CD4-positive, CD25-positive, alpha-beta regulatory T cell (primary cell): ENCODE results near the gene ATG10. TPM values are rescaled to one million over a fixed set of nuclear protein-coding genes. Genes with fewer than 3 reads are reported as not detected.
A peak's percentile ranks its signal among the peaks of the same experiment; 100 is the strongest.
"Not testable (repeated sequence)": the region's sequence is repeated elsewhere in the genome, so short reads cannot be mapped to it uniquely, and the experiment has no call there.

Experiments
- ATAC-seq, 2 donors: fragments of 150-1000 bp; cut with Tn5 transposase; one replicate each; pipeline ENCODE4 v1.10.0; 2021; ENCODE audit warnings: low read depth in 2 of 2, moderate number of reproducible peaks in 2 of 2, moderate library complexity in 1 of 2
- DNase-seq, 3 donors: peaks; one replicate each; pipeline versions ENCODE4 v3.0.0 to v3.0.0-alpha.2; 2012 to 2022; ENCODE audit warnings: mixed read lengths in 1 of 3
- H3K27ac ChIP-seq: one replicate; pipeline ENCODE4 v1.7.0; 2013; ENCODE audit warnings: mild to moderate bottlenecking, low read length; ENCODE audit not compliant: insufficient read depth, poor library complexity, severe bottlenecking
- H3K27me3 ChIP-seq: one replicate; pipeline ENCODE4 v1.7.0; 2013; ENCODE audit warnings: low read length; ENCODE audit not compliant: control insufficient read depth, insufficient read depth
- H3K36me3 ChIP-seq: one replicate; pipeline ENCODE4 v1.7.0; 2013; ENCODE audit warnings: mild to moderate bottlenecking, low read length, moderate library complexity; ENCODE audit not compliant: control insufficient read depth, insufficient read depth
- H3K4me1 ChIP-seq: 2 replicates; pipeline ENCODE4 v1.7.0; 2013; ENCODE audit warnings: mild to moderate bottlenecking, low read length; ENCODE audit not compliant: insufficient read depth, control insufficient read depth, poor library complexity, severe bottlenecking
- H3K4me3 ChIP-seq: one replicate; pipeline ENCODE4 v1.7.0; 2013; ENCODE audit warnings: low read depth, mild to moderate bottlenecking, low read length, moderate library complexity
- H3K9me3 ChIP-seq, 2 experiments: 1 replicate in 1 of 2; 2 replicates in 1 of 2; pipeline ENCODE4 v1.7.0; 2013; ENCODE audit warnings: low read length in 2 of 2, mild to moderate bottlenecking in 1 of 2, moderate library complexity in 1 of 2; ENCODE audit not compliant: control insufficient read depth in 2 of 2
- H3K27ac Mint-ChIP-seq, 3 donors: one replicate each; pipeline ENCODE4 v1.8.0; 2020 to 2022; ENCODE audit warnings: mild to moderate bottlenecking in 3 of 3, mixed read lengths in 3 of 3, moderate library complexity in 2 of 3
- H3K27me3 Mint-ChIP-seq: one replicate; pipeline ENCODE4 v1.8.0; 2022; ENCODE audit warnings: mild to moderate bottlenecking, mixed read lengths
- H3K36me3 Mint-ChIP-seq: one replicate; pipeline ENCODE4 v1.8.0; 2020; ENCODE audit warnings: mixed read lengths
- H3K4me1 Mint-ChIP-seq, 4 donors: one replicate each; pipeline ENCODE4 v1.8.0; 2020 to 2022; ENCODE audit warnings: mixed read lengths in 4 of 4, mild to moderate bottlenecking in 1 of 4
- H3K4me3 Mint-ChIP-seq, 4 donors: one replicate each; pipeline ENCODE4 v1.8.0; 2020 to 2022; ENCODE audit warnings: mild to moderate bottlenecking in 4 of 4, mixed read lengths in 4 of 4, moderate library complexity in 3 of 4
- H3K9me3 Mint-ChIP-seq, 7 donors: one replicate each; pipeline ENCODE4 v1.8.0; 2020 to 2022; ENCODE audit warnings: mixed read lengths in 7 of 7, mild to moderate bottlenecking in 3 of 7, moderate library complexity in 2 of 7
- polyA plus RNA-seq, 4 donors: library from polyadenylated mRNA; unstranded; fragments of 300-500 nt; fragmentation: Illumina TruSeq; gene quantifications; one replicate each; pipeline ENCODE4 v1.2.3, GENCODE V29; 2021
- total RNA-seq: library from RNA; stranded (reverse); gene quantifications from one replicate; pipeline ENCODE4 v1.2.3, GENCODE V29; 2022

Gene ATG10
- total and polyA plus RNA-seq, 5 donors from 2014 or later = 7.5 to 13.2 (median 9.3) TPM

DNA sequence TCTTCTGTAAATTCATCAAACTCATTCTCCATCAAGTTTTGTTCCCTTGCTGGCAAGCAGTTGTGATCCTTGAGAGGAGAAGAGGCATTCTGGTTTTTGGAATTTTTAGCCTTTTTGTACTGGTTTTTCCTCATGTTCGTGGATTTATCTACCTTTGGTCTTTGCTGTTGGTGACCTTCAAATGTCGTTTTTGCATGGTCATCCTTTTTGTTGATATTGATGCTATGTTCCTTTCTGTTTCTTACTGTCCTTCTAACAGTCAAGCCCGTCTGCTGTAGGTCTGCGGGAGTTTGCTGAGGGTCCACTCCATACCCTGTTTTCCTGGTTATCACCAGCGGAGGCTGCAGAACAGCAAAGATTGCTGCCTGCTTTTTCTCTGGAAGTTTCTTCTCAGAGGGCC, 165.4 kb downstream of the ATG10 start:
- ATAC-seq = no peak
- no peak for DNase-seq
- Mint-ChIP-seq H3K4me1 (no peaks in the 10 kb centered on the region), H3K4me3 (no peak overlapping the region), H3K27ac (no peak overlapping the region), H3K27me3 (no peaks in the 10 kb centered on the region), H3K36me3 (peaks cover 11% of the 10 kb centered on the region), H3K9me3 (peaks cover 0 to 31% (median 11%) of the 10 kb centered on the region in 7 donors)
- Histone ChIP-seq H3K9me3 (peaks cover 4% of the 10 kb centered on the region in 2 experiments), H3K27me3 (no peaks in the 10 kb centered on the region), H3K27ac (no peak overlapping the region), H3K36me3 (no peaks in the 10 kb centered on the region), H3K4me1 (no peaks in the 10 kb centered on the region), H3K4me3 (no peak overlapping the region)

DNA sequence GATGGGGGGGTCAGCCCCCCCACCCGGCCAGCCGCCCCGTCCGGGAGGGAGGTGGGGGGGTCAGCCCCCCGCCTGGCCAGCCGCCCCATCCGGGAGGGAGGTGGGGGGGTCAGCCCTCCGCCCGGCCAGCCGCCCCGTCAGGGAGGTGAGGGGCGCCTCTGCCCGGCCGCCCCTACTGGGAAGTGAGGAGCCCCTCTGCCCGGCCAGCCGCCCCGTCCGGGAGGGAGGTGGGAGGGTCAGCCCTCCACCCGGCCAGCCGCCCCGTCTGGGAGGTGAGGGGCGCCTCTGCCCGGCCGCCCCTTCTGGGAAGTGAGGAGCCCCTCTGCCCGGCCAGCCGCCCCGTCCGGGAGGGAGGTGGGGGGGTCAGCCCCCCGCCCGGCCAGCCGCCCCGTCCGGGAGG, 168.0 kb downstream of the ATG10 start:
- not testable (repeated sequence) for H3K27ac Mint-ChIP-seq, ATAC-seq, H3K9me3 ChIP-seq, H3K4me1 ChIP-seq, H3K27me3 ChIP-seq, H3K27ac ChIP-seq, H3K4me3 ChIP-seq, H3K4me1 Mint-ChIP-seq, DNase-seq, H3K4me3 Mint-ChIP-seq, H3K36me3 ChIP-seq, H3K27me3 Mint-ChIP-seq
- peaks cover 11% of the 10 kb centered on the region for H3K36me3 Mint-ChIP-seq
- peaks cover 0 to 23% (median 9%) of the 10 kb centered on the region in 7 donors for H3K9me3 Mint-ChIP-seq

DNA sequence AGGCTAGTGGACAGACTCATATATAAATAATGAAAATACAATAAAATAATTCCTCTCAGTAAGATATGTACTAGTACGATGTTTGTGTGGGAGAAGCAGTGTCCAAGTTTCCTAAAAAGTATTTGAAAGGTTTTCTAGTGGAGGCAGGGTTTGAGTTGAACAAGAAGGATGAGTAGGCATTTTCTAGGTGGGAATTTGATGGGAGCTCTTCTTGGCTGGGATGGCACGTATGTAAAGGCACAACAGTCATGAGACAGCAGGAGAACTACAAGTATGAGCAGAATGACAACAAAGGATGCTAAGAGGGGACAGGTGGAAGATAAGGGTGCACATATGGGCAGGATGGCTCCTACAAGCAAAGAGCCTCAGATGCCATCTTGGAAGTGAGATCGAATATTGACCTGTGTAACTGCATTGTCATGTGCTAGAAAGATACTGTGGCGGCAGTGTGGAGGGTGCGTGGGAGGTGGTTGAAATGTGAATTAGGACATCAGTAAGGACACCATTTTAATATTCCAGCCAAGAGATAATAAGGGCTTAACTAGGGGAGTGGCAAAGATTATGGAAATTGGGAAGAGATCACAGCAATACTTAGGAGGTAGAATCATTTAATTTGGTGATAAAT, 170.5 kb downstream of the ATG10 start:
- DNase-seq = no peak
- no peaks in the 10 kb centered on the region for H3K27me3 Mint-ChIP-seq
- peaks cover 0 to 6% (median 0%) of the 10 kb centered on the region in 7 donors for H3K9me3 Mint-ChIP-seq
- Histone ChIP-seq H3K4me1 (no peaks in the 10 kb centered on the region), H3K9me3 (no peaks in the 10 kb centered on the region), H3K27ac (no peak overlapping the region), H3K4me3 (no peak overlapping the region), H3K27me3 (no peaks in the 10 kb centered on the region), H3K36me3 (no peaks in the 10 kb centered on the region)
- peaks cover 7% of the 10 kb centered on the region for H3K36me3 Mint-ChIP-seq
- H3K27ac Mint-ChIP-seq = no peak overlapping the region
- no peak overlapping the region for H3K4me3 Mint-ChIP-seq
- peaks cover 0 to 4% (median 0%) of the 10 kb centered on the region in 4 donors for H3K4me1 Mint-ChIP-seq
- no peak for ATAC-seq

DNA sequence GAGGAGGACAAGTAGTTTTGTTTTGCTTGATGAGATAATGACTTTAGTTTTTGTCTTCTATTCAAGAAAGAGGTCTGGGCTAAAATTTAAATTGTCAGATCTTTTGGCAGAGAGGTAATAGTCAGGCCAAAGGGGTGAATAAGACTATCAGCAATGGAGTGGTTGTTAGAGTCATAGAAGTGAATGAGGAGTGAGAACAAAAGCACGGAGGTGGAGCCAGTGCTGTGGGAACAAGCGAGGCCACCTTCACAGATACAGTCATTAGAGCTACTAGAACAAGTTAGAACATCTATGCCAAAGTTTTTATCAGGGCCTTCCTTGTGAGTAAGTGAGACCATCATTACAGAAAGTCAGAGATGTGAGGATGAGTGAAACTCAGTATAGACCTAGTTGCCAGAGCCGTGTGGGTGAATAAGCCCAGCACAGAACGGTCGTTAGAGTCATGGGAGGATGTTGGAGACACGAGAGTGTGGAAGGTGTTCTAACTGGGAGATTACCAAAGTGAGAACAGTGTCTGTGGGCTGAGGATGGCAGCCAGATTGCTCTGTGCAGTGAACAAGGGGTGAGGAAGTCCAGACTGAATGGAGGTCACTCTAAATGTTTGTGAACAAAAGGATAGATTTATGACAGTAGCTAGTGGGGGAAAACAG, 171.2 kb downstream of the ATG10 start:
- no peak for ATAC-seq
- Mint-ChIP-seq H3K27ac (peak overlapping the region in 1 of 3 donors; percentile 35), H3K36me3 (peaks cover 8% of the 10 kb centered on the region), H3K27me3 (no peaks in the 10 kb centered on the region), H3K4me1 (peaks cover 0 to 4% (median 0%) of the 10 kb centered on the region in 4 donors), H3K9me3 (peaks cover 0 to 6% (median 0%) of the 10 kb centered on the region in 7 donors), H3K4me3 (no peak overlapping the region)
- Histone ChIP-seq H3K4me1 (no peaks in the 10 kb centered on the region), H3K9me3 (no peaks in the 10 kb centered on the region), H3K4me3 (no peak overlapping the region), H3K36me3 (no peaks in the 10 kb centered on the region), H3K27me3 (no peaks in the 10 kb centered on the region), H3K27ac (no peak overlapping the region)
- DNase-seq = no peak

DNA sequence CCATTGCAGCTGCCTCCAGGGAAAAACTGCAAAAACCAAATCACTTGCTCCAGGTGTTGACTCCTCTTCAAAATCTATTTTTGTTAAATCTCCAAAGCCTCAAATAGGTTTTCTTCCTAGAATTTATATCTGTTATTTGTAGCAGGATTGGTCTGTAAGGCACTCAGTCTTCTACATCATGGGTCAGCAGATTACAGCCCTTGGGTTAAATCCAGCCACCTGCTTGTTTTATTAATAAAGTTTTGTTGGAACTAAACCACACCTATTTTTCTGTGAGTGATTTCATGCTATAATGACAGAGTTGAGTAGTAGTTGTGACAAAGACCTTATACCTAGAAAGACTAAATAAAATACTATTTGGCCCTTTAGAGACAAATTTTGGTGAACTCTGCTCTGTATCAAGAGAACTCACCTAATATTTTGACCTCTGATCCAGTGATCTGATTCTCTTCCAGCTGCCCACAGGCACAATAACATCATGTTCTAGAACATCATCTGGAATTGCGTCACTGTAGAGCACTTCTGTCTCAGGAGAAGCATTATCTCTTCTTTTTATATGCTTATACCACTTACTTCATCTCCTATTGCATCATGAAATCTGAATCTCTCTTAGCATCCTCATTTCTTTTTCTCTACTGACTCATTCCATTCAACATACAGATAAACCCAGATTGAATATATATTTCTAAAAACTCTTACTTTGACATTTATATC, 176.2 kb downstream of the ATG10 start:
- no peak overlapping the region for H3K27ac Mint-ChIP-seq
- Histone ChIP-seq H3K4me1 (no peaks in the 10 kb centered on the region), H3K36me3 (no peaks in the 10 kb centered on the region), H3K27me3 (no peaks in the 10 kb centered on the region), H3K4me3 (no peak overlapping the region), H3K9me3 (no peaks in the 10 kb centered on the region), H3K27ac (no peak overlapping the region)
- no peaks in the 10 kb centered on the region for H3K27me3 Mint-ChIP-seq
- no peak for DNase-seq
- peaks cover 12% of the 10 kb centered on the region for H3K36me3 Mint-ChIP-seq
- H3K9me3 Mint-ChIP-seq = peaks cover 0 to 5% (median 0%) of the 10 kb centered on the region in 7 donors
- peaks cover 0 to 4% (median 0%) of the 10 kb centered on the region in 4 donors for H3K4me1 Mint-ChIP-seq
- no peak overlapping the region for H3K4me3 Mint-ChIP-seq
- no peak for ATAC-seq

DNA sequence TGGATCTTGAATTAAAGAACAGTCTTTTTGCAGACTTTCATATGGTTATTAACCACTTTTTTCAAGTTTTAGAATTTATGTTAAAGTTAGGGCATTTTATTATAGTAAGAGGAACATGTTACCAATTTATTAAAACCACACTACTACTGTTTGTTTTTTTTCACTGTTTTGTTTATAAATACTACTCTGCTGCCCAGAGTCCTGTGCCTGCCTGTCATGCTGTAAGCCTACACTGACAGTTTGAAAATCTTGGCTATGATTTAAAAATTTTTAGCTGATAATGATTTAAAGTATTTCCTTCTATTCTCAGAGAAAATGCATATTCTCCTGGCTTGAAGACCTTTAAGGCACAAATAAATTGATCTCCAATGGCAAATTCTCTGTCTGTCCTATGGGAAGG, 177.6 kb downstream of the ATG10 start:
- Histone ChIP-seq H3K9me3 (no peaks in the 10 kb centered on the region), H3K36me3 (no peaks in the 10 kb centered on the region), H3K4me3 (no peak overlapping the region), H3K27ac (no peak overlapping the region), H3K27me3 (no peaks in the 10 kb centered on the region), H3K4me1 (no peaks in the 10 kb centered on the region)
- Mint-ChIP-seq H3K4me3 (no peak overlapping the region), H3K36me3 (peaks cover 12% of the 10 kb centered on the region), H3K9me3 (peaks cover 0 to 2% (median 0%) of the 10 kb centered on the region in 7 donors), H3K4me1 (peaks cover 0 to 4% (median 0%) of the 10 kb centered on the region in 4 donors), H3K27ac (no peak overlapping the region), H3K27me3 (no peaks in the 10 kb centered on the region)
- DNase-seq = no peak
- no peak for ATAC-seq

DNA sequence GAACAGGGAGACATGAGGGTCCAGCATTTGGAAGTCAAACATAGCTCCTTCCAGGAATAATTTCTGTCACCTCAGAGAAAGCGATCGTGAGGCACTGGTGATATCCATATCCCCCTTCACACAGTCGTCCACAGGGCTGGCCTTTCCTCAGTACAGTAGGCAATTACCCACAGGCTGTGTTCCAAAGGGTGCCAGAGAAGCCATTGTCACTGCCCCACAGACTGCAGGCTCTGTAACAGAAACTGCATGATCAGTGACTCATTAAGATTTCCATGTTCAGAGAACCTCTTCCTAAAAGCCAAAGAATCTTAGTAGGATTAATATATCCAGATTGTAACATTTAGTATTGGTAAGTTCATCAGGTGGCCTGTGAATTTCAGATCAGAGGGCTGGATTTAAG, 178.7 kb downstream of the ATG10 start:
- no peak overlapping the region for H3K4me3 Mint-ChIP-seq
- no peaks in the 10 kb centered on the region for H3K9me3 ChIP-seq
- no peaks in the 10 kb centered on the region for H3K36me3 ChIP-seq
- ATAC-seq (no peak), DNase-seq (no peak)
- no peaks in the 10 kb centered on the region for H3K27me3 ChIP-seq
- no peak overlapping the region for H3K27ac Mint-ChIP-seq
- peaks cover 0 to 2% (median 0%) of the 10 kb centered on the region in 7 donors for H3K9me3 Mint-ChIP-seq
- H3K4me1 Mint-ChIP-seq = peaks cover 0 to 4% (median 0%) of the 10 kb centered on the region in 4 donors
- no peak overlapping the region for H3K27ac ChIP-seq
- H3K36me3 Mint-ChIP-seq = peaks cover 12% of the 10 kb centered on the region
- H3K27me3 Mint-ChIP-seq = no peaks in the 10 kb centered on the region
- H3K4me3 ChIP-seq = no peak overlapping the region
- no peaks in the 10 kb centered on the region for H3K4me1 ChIP-seq
